ENCODE data around the gene SNX10.
A peak's percentile ranks its signal among the peaks of the same experiment; 100 is the strongest.
"Not testable (repeated sequence)": the region's sequence is repeated elsewhere in the genome, so short reads cannot be mapped to it uniquely, and the experiment has no call there.

SNX10 gene

DNA sequence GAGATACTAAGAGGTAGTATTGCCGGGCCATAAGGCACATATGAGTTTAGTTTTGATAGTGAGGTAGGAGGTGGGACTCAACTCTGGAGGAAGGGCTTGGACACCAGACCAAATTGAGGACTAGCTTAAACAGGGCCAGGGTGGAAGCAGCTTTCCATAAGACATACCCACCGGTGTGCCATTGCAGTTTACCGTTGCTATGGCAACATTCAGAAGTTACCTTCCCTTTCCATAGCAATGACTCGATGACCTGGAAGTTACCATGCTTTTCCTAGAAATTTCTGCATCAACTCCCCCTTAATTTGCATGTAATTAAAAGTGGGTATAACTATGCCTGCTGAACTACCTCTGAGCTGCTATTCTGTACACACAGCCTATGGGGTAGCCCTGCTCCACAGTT lies 10.9 kb upstream of the SNX10 start:
- H3K4me3 ChIP-seq (ENCODE audit: extremely low read depth, insufficient read depth, low read length, poor library complexity, severe bottlenecking), result no peak overlapping the region
- 88 to 93% methylated on average over 3 to 4 of the region's 4 CpGs for WGBS, 2 experiments (ENCODE audit: insufficient coverage in 2 of 2)

DNA sequence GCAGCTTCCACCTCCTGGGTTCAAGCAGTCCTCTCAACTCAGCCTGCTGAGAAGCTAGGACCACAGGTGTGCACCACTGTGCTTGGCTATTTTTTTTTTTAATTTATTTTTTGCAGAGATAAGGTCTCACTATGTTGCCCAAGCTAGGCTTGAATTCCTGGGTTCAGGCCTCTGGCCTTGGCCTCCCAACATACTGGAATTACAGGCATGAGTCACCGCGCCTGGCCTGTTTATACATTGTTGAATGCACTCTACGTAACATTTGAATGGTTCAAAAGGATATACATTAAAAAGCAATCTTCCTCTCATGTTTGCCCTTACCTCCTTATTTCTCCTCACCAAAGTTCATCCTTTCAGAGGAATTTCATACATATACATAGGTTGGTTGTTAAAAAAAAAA lies 7.2 kb upstream of the SNX10 start:
- no peaks in the 10 kb centered on the region for H3K36me3 ChIP-seq (ENCODE audit: control insufficient read depth, insufficient read depth, low read length)
- H3K27ac ChIP-seq (ENCODE audit: low read depth, low read length, severe bottlenecking), result no peak overlapping the region
- no peaks in the 10 kb centered on the region for H3K4me1 ChIP-seq (ENCODE audit: control insufficient read depth, insufficient read depth, low read length, poor library complexity, severe bottlenecking)
- WGBS, 2 experiments (ENCODE audit: insufficient coverage in 2 of 2), result 100% methylated on average over 3 of the region's 3 CpGs; no CpG with 5 or more reads in 1 of the 2 experiments
- H3K4me3 ChIP-seq (ENCODE audit: extremely low read depth, insufficient read depth, low read length, poor library complexity, severe bottlenecking), result no peak overlapping the region
- H3K9me3 ChIP-seq (ENCODE audit: control insufficient read depth, low read length), result no peaks in the 10 kb centered on the region

More for the DNA sequence above, 10.9 kb upstream of the SNX10 start:
- no peaks in the 10 kb centered on the region for H3K9me3 ChIP-seq (ENCODE audit: control insufficient read depth, low read length)
- no peak overlapping the region for H3K27ac ChIP-seq (ENCODE audit: low read depth, low read length, severe bottlenecking)
- no peaks in the 10 kb centered on the region for H3K4me1 ChIP-seq (ENCODE audit: control insufficient read depth, insufficient read depth, low read length, poor library complexity, severe bottlenecking)
- H3K36me3 ChIP-seq (ENCODE audit: control insufficient read depth, insufficient read depth, low read length), result no peaks in the 10 kb centered on the region

DNA sequence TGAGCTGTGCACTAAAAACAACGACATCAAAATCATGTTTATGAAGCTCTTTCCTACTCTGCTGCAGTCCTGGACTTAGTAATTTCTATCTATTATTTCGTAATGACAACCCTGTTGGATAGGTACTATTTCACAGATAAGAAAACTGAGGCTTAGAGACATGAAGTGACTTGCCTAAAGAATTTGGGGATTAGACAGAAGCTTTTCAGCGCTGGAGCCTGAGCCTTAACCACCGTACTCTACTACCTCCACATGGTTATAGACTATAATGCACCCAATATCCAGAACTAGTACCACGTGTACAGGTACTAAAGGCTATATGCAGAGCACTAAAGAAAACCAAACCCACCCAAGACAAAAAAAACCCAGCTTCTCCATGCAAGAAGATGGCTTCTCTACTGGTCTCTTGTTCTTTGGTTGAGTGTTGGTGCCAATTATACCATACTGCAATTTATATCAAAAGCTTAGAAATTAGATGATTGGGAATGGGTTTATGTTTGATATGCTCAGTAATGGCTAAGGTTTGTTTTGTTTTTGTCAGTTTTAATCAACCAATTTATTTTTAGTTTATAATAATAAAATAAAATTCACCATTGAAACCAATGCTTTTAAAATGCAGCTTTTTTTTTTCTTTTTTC lies 6.5 kb upstream of the SNX10 start:
- Histone ChIP-seq H3K4me1 (ENCODE audit: control insufficient read depth, insufficient read depth, low read length, poor library complexity, severe bottlenecking) (no peaks in the 10 kb centered on the region), H3K4me3 (ENCODE audit: extremely low read depth, insufficient read depth, low read length, poor library complexity, severe bottlenecking) (no peak overlapping the region), H3K9me3 (ENCODE audit: control insufficient read depth, low read length) (no peaks in the 10 kb centered on the region), H3K27ac (ENCODE audit: low read depth, low read length, severe bottlenecking) (no peak overlapping the region), H3K36me3 (ENCODE audit: control insufficient read depth, insufficient read depth, low read length) (no peaks in the 10 kb centered on the region)
- 94% methylated on average over 3 of the region's 5 CpGs; no CpG with 5 or more reads in 1 of the 2 experiments for WGBS, 2 experiments (ENCODE audit: insufficient coverage in 2 of 2)

- Histone ChIP-seq H3K27ac (ENCODE audit: low read depth, low read length, severe bottlenecking) (no peak overlapping the region), H3K4me1 (ENCODE audit: control insufficient read depth, insufficient read depth, low read length, poor library complexity, severe bottlenecking) (no peaks in the 10 kb centered on the region), H3K9me3 (ENCODE audit: control insufficient read depth, low read length) (no peaks in the 10 kb centered on the region), H3K36me3 (ENCODE audit: control insufficient read depth, insufficient read depth, low read length) (no peaks in the 10 kb centered on the region), H3K4me3 (ENCODE audit: extremely low read depth, insufficient read depth, low read length, poor library complexity, severe bottlenecking) (no peak overlapping the region)
- WGBS, 2 experiments (ENCODE audit: insufficient coverage in 2 of 2), result 100% methylated on average over 1 of the region's 2 CpGs
Measured at GRCh38 chr7:26286157-26286556, 5.5 kb upstream of the SNX10 start.

GRCh38 chr7:26288126-26288525 lies 3.5 kb upstream of the SNX10 start:
- H3K27ac ChIP-seq (ENCODE audit: low read depth, low read length, severe bottlenecking); H3K4me1 ChIP-seq (ENCODE audit: control insufficient read depth, insufficient read depth, low read length, poor library complexity, severe bottlenecking); H3K36me3 ChIP-seq (ENCODE audit: control insufficient read depth, insufficient read depth, low read length); H3K4me3 ChIP-seq (ENCODE audit: extremely low read depth, insufficient read depth, low read length, poor library complexity, severe bottlenecking); H3K9me3 ChIP-seq (ENCODE audit: control insufficient read depth, low read length): not testable (repeated sequence)
- WGBS, 2 experiments (ENCODE audit: insufficient coverage in 2 of 2), result 90 to 96% methylated on average over 3 to 4 of the region's 5 CpGs

DNA sequence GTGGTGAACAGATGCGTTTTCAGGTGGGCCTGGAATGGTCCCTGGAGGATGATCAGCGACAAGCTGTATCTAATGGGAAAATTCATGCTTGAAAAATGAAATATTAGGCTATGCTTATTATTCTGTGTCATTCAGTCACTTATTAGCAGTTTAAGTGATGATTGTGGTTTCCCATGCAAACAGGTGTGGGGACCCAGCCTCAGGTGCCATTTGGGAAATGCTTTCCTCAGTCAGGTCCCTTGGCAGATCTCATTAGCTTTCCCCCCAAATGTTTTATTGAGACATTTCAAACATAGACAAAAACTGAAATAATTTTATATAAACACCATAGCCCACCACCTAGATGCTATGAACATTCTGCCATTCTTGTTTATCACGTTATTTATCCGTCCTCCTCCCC lies 411 bp upstream of the SNX10 start:
- Histone ChIP-seq H3K9me3 (ENCODE audit: control insufficient read depth, low read length) (no peaks in the 10 kb centered on the region), H3K4me3 (ENCODE audit: extremely low read depth, insufficient read depth, low read length, poor library complexity, severe bottlenecking) (peak overlapping the region; percentile 51), H3K4me1 (ENCODE audit: control insufficient read depth, insufficient read depth, low read length, poor library complexity, severe bottlenecking) (no peaks in the 10 kb centered on the region), H3K36me3 (ENCODE audit: control insufficient read depth, insufficient read depth, low read length) (no peaks in the 10 kb centered on the region), H3K27ac (ENCODE audit: low read depth, low read length, severe bottlenecking) (no peak overlapping the region)
- WGBS, 2 experiments (ENCODE audit: insufficient coverage in 2 of 2), result 54 to 95% methylated on average over 2 to 4 of the region's 4 CpGs

DNA sequence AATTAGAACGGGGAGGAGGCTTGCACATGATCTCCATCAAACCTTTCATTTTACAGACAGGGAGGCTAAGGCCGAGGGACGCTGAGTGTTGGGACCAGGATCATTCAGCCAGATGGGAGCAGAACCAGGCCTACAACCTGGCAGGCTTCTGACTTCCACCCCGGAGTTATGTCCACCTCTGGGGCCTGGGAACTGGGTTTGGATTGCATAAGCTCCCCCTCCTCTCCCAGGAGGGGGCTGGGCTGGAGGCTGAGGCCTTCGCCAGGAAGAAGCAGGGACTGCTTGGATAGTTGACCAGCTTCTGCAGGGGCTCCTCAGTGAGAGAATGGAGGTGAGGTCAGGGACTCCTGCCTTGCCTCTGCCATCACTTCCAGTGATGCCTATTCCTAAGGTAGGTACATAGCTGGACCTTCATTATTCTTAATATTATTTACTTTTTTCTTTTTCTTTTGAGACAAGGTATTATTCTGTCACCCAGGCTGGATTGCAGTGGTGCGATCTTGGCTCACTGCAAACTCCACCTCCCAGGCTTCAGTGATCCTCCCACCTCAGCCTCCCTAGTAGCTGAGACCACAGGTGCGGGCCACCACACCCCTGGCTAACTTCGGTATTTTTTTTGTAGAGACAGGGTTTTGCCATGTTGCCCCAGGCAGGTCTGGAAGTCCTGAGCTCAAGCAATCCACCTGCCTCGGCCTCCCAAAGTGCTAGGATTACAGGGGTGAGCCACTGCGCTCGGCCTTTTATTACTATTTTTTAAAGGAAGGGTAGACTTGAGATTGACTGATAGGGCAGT lies 1.3 kb downstream of the SNX10 start:
- H3K9me3 ChIP-seq (ENCODE audit: control insufficient read depth, low read length), result no peaks in the 10 kb centered on the region
- H3K4me1 ChIP-seq (ENCODE audit: control insufficient read depth, insufficient read depth, low read length, poor library complexity, severe bottlenecking), result no peaks in the 10 kb centered on the region
- no peak overlapping the region for H3K4me3 ChIP-seq (ENCODE audit: extremely low read depth, insufficient read depth, low read length, poor library complexity, severe bottlenecking)
- no peaks in the 10 kb centered on the region for H3K36me3 ChIP-seq (ENCODE audit: control insufficient read depth, insufficient read depth, low read length)
- WGBS, 2 experiments (ENCODE audit: insufficient coverage in 2 of 2), result 87 to 88% methylated on average over 6 to 8 of the region's 11 CpGs
- no peak overlapping the region for H3K27ac ChIP-seq (ENCODE audit: low read depth, low read length, severe bottlenecking)

GRCh38 chr7:26293569-26294308 lies 2.1 kb downstream of the SNX10 start:
- no peak overlapping the region for H3K27ac ChIP-seq (ENCODE audit: low read depth, low read length, severe bottlenecking)
- WGBS, 2 experiments (ENCODE audit: insufficient coverage in 2 of 2), result 87 to 100% methylated on average over 2 to 5 of the region's 6 CpGs
- no peaks in the 10 kb centered on the region for H3K9me3 ChIP-seq (ENCODE audit: control insufficient read depth, low read length)

DNA sequence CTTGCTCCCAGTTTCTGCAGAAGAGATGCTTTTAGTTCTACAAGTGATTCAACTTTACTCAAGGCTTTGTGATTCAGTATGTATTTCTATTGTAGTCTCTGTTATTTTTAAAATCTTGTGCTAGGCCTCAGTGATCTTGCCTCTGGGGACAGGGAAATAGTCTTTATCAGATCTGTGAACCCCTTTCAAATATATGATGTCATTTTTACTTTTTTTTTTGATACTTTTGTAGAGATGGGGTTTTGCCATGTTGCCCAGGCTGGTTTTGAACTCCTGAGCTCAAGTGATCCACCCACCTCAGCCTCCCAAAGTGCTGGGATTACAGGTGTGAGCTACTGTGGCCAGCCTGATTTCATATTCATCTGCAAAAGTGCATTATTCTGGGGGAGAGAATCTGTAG lies 3.4 kb downstream of the SNX10 start:
- Histone ChIP-seq H3K4me1 (ENCODE audit: control insufficient read depth, insufficient read depth, low read length, poor library complexity, severe bottlenecking) (no peaks in the 10 kb centered on the region), H3K9me3 (ENCODE audit: control insufficient read depth, low read length) (no peaks in the 10 kb centered on the region), H3K27ac (ENCODE audit: low read depth, low read length, severe bottlenecking) (no peak overlapping the region), H3K4me3 (ENCODE audit: extremely low read depth, insufficient read depth, low read length, poor library complexity, severe bottlenecking) (no peak overlapping the region), H3K36me3 (ENCODE audit: control insufficient read depth, insufficient read depth, low read length) (no peaks in the 10 kb centered on the region)

More at GRCh38 chr7:26293569-26294308, 2.1 kb downstream of the SNX10 start:
- no peaks in the 10 kb centered on the region for H3K36me3 ChIP-seq (ENCODE audit: control insufficient read depth, insufficient read depth, low read length)
- H3K4me1 ChIP-seq (ENCODE audit: control insufficient read depth, insufficient read depth, low read length, poor library complexity, severe bottlenecking), result no peaks in the 10 kb centered on the region
- H3K4me3 ChIP-seq (ENCODE audit: extremely low read depth, insufficient read depth, low read length, poor library complexity, severe bottlenecking), result no peak overlapping the region

DNA sequence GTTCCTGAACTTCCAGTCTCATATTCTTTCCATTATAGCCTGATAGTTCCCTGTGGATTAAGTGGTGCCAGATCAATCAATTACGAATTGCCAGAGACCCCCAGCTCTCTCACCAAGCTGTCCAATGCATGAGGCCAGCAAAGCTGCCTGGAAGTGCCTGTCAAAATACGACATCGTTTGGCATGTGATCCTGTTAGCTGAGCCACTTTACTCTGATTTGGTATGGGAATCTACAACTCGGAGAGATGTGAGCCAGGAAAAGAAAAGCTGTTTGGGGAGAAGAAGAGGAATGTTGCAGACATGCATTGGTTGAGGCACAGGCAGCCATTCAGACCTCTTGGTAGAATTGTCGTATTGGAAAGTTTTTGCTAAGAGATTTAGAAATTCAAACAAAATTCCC lies 3.9 kb downstream of the SNX10 start:
- no peaks in the 10 kb centered on the region for H3K9me3 ChIP-seq (ENCODE audit: control insufficient read depth, low read length)

More for the DNA sequence above, 3.9 kb downstream of the SNX10 start:
- WGBS, 2 experiments (ENCODE audit: insufficient coverage in 2 of 2), result 94 to 95% methylated on average over 5 of the region's 5 CpGs
- no peak overlapping the region for H3K4me3 ChIP-seq (ENCODE audit: extremely low read depth, insufficient read depth, low read length, poor library complexity, severe bottlenecking)
- H3K36me3 ChIP-seq (ENCODE audit: control insufficient read depth, insufficient read depth, low read length), result no peaks in the 10 kb centered on the region
- H3K4me1 ChIP-seq (ENCODE audit: control insufficient read depth, insufficient read depth, low read length, poor library complexity, severe bottlenecking), result no peaks in the 10 kb centered on the region
- no peak overlapping the region for H3K27ac ChIP-seq (ENCODE audit: low read depth, low read length, severe bottlenecking)
